ENCODE measurements around the gene ENOPH1. TPM values are rescaled to one million over a fixed set of nuclear protein-coding genes. Genes with fewer than 3 reads are reported as not detected.
A peak's percentile ranks its signal among the peaks of the same experiment; 100 is the strongest.

ENOPH1 gene
- total and polyA plus RNA-seq, 2 of the 13 experiments (the other 11 are each of a cell fraction or from before 2014, with no cell fraction given), result 15.5 to 64.3 TPM

GRCh38 chr4:82428526-82428968 lies 1.8 kb upstream of the ENOPH1 start (continued):
- TF ChIP-seq FOXA3 (CRISPR knock-in tag; IDR thresholded peaks at IDR 0.05) (no peak), ZBTB25 (CRISPR knock-in tag; IDR thresholded peaks at IDR 0.05) (no peak), ZNF570 (CRISPR knock-in tag; IDR thresholded peaks at IDR 0.05; ENCODE audit: borderline replicate concordance) (no peak), TEAD2 (CRISPR knock-in tag; IDR thresholded peaks at IDR 0.05) (no peak), NFKBIZ (CRISPR knock-in tag; IDR thresholded peaks at IDR 0.05) (0 out of 2 replicates have a peak, but pooled peaks have one; percentile 28), MIER3 (CRISPR knock-in tag; IDR thresholded peaks at IDR 0.05; ENCODE audit: borderline replicate concordance) (no peak), ZNF512 (CRISPR knock-in tag; IDR thresholded peaks at IDR 0.05) (no peak), HOXA3 (CRISPR knock-in tag; IDR thresholded peaks at IDR 0.05) (no peak), ZSCAN25 (CRISPR knock-in tag; IDR thresholded peaks at IDR 0.05) (no peak)

GRCh38 chr4:82428969-82429727 lies 1.2 kb upstream of the ENOPH1 start:
- BruUV-seq (replicated peaks), result no TSS peak
- H3K9ac ChIP-seq (ENCODE audit: insufficient read depth, low read depth, low read length), result peak overlapping the region; percentile 99
- DNase-seq (ENCODE audit: low spot score), result peak; percentile 76
- FAIRE-seq, result no peak
- H3K4me1 ChIP-seq (ENCODE audit: insufficient read depth, low read length), result peaks cover 51% of the 10 kb centered on the region
- CTCF ChIA-PET (ENCODE audit: low intra/inter-chr PET ratio, low total read pairs), result no interaction called here
- POLR2A ChIA-PET, result interaction anchor here (0.6 to 3.4 kb wide), 21 partner anchors 9 to 606 kb away, joined by 3 to 52 read pairs (median 4); partner anchors contain the start of genes COPS4, HNRNPD and THAP9
- under 1% methylated on average over 55 of the region's 83 CpGs for WGBS (ENCODE audit: low lambda C conversion rate)
- intact Hi-C loops (cut with micrococcal nuclease; ENCODE audit: unreplicated experiment), result loop anchor here (1.0 kb wide), 1 partner anchor 55 kb away; no protein-coding TSS in a partner anchor
- in situ Hi-C loops (cut with HindIII; ENCODE audit: extremely low pct_ligation_motif_present, low pct_unique_long_range_greater_than_20kb), result no loop called here
- H3K79me2 ChIP-seq (ENCODE audit: insufficient read depth, low read length), result peaks cover 77% of the 10 kb centered on the region
- peaks cover 52% of the 10 kb centered on the region for H4K20me1 ChIP-seq (ENCODE audit: insufficient read depth, low read length)
- peaks cover 5 to 35% of the 10 kb centered on the region in 2 experiments; a peak in 4 of 5 replicates for H3K36me3 ChIP-seq (replicated peaks in 1 of 2; ENCODE audit: control insufficient read depth in 1 of 2, insufficient read depth in 2 of 2, low read length in 2 of 2)
- no peak overlapping the region for H2AFZ ChIP-seq (ENCODE audit: low read length)
- no peaks in the 10 kb centered on the region for H3K9me3 ChIP-seq (ENCODE audit: low read length)
- H3K27ac ChIP-seq (ENCODE audit: extremely low read length, insufficient read depth, low read length), result peak overlapping the region; percentile 100
- peak; percentile 73 for ATAC-seq
- peak overlapping the region; percentile 79 to 99 (median 97) for H3K4me3 ChIP-seq (replicated peaks in 1 of 3; ENCODE audit: insufficient read depth in 1 of 3, low read depth in 2 of 3, low read length in 3 of 3)
- H3K4me2 ChIP-seq (ENCODE audit: low read depth, low read length), result peak overlapping the region; percentile 94
- H3K27me3 ChIP-seq (ENCODE audit: control insufficient read depth in 1 of 2, insufficient read depth in 2 of 2, low read length in 2 of 2), result no peaks in the 10 kb centered on the region; a peak in 1 of 5 replicates
- TF ChIP-seq YY1 (IDR thresholded peaks at IDR 0.05; ENCODE audit: insufficient read depth, insufficient replicate concordance, low read depth, low read length), result peak; percentile 93
- TF ChIP-seq ARID2 (CRISPR knock-in tag; IDR thresholded peaks at IDR 0.05; ENCODE audit: borderline replicate concordance), result no peak; the same call in 1 of the 2 replicates
- TF ChIP-seq ZNF607 (CRISPR knock-in tag; IDR thresholded peaks at IDR 0.05; ENCODE audit: borderline replicate concordance), result peak; percentile 68; the same call in 1 of the 2 replicates
- TF ChIP-seq IKZF4 (CRISPR knock-in tag; IDR thresholded peaks at IDR 0.05; ENCODE audit: borderline replicate concordance, low read depth, not compliant biosample characterization), result no peak
- TF ChIP-seq ZFP62 (CRISPR knock-in tag; IDR thresholded peaks at IDR 0.05), result no peak
- TF ChIP-seq ZNF205 (CRISPR knock-in tag; IDR thresholded peaks at IDR 0.05), result no peak; the same call in 1 of the 2 replicates
- peak; percentile 63; the same call in 1 of the 2 replicates for TF ChIP-seq ZSCAN21 (CRISPR knock-in tag; IDR thresholded peaks at IDR 0.05; ENCODE audit: borderline replicate concordance)
- TF ChIP-seq ZNF251 (CRISPR knock-in tag; IDR thresholded peaks at IDR 0.05), result no peak
- TF ChIP-seq ZNF782 (CRISPR knock-in tag; IDR thresholded peaks at IDR 0.05; ENCODE audit: borderline replicate concordance), result no peak
- no peak for TF ChIP-seq ZNF24 (IDR thresholded peaks at IDR 0.05)
- TF ChIP-seq NR2F1 (CRISPR knock-in tag; IDR thresholded peaks at IDR 0.05), result no peak
- TF ChIP-seq NFE2L1 (CRISPR knock-in tag; IDR thresholded peaks at IDR 0.05; ENCODE audit: borderline replicate concordance), result no peak
